ENCODE measurements around the gene TAS2R10.

DNA sequence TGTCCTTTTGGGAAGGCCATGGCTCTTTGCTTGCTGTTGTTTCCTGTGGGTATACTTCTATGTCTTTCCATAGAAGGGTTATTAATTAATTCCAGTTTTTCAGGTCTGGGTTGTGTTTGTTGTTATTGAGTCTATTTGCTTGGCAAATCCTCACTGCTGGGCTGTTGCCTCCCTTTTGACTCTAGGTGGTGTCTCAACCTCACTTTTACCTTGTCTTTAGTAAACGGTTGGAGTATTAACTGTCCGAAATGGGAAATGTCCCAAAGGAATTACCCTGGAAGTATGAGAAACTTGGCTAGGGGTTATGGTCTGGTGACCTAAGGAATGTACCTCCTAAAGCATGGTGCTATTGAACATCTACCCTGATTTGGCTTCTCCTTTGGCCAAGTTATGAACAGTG, 41.2 kb upstream of the TAS2R10 start:
- TF ChIP-seq, protein P1, sequence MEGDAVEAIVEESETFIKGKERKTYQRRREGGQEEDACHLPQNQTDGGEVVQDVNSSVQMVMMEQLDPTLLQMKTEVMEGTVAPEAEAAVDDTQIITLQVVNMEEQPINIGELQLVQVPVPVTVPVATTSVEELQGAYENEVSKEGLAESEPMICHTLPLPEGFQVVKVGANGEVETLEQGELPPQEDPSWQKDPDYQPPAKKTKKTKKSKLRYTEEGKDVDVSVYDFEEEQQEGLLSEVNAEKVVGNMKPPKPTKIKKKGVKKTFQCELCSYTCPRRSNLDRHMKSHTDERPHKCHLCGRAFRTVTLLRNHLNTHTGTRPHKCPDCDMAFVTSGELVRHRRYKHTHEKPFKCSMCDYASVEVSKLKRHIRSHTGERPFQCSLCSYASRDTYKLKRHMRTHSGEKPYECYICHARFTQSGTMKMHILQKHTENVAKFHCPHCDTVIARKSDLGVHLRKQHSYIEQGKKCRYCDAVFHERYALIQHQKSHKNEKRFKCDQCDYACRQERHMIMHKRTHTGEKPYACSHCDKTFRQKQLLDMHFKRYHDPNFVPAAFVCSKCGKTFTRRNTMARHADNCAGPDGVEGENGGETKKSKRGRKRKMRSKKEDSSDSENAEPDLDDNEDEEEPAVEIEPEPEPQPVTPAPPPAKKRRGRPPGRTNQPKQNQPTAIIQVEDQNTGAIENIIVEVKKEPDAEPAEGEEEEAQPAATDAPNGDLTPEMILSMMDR (IDR thresholded peaks at IDR 0.05; ENCODE audit: control extremely low read depth in 1 of 3, insufficient read depth in 1 of 3, low read depth in 1 of 3, low read length in 3 of 3) = peak in 2 of 3 experiments; percentile 9 to 26; a peak in 2 of 4 replicates
- no peak for TF ChIP-seq JUND (IDR thresholded peaks at IDR 0.05; ENCODE audit: low read length)
- TF ChIP-seq, protein P2, sequence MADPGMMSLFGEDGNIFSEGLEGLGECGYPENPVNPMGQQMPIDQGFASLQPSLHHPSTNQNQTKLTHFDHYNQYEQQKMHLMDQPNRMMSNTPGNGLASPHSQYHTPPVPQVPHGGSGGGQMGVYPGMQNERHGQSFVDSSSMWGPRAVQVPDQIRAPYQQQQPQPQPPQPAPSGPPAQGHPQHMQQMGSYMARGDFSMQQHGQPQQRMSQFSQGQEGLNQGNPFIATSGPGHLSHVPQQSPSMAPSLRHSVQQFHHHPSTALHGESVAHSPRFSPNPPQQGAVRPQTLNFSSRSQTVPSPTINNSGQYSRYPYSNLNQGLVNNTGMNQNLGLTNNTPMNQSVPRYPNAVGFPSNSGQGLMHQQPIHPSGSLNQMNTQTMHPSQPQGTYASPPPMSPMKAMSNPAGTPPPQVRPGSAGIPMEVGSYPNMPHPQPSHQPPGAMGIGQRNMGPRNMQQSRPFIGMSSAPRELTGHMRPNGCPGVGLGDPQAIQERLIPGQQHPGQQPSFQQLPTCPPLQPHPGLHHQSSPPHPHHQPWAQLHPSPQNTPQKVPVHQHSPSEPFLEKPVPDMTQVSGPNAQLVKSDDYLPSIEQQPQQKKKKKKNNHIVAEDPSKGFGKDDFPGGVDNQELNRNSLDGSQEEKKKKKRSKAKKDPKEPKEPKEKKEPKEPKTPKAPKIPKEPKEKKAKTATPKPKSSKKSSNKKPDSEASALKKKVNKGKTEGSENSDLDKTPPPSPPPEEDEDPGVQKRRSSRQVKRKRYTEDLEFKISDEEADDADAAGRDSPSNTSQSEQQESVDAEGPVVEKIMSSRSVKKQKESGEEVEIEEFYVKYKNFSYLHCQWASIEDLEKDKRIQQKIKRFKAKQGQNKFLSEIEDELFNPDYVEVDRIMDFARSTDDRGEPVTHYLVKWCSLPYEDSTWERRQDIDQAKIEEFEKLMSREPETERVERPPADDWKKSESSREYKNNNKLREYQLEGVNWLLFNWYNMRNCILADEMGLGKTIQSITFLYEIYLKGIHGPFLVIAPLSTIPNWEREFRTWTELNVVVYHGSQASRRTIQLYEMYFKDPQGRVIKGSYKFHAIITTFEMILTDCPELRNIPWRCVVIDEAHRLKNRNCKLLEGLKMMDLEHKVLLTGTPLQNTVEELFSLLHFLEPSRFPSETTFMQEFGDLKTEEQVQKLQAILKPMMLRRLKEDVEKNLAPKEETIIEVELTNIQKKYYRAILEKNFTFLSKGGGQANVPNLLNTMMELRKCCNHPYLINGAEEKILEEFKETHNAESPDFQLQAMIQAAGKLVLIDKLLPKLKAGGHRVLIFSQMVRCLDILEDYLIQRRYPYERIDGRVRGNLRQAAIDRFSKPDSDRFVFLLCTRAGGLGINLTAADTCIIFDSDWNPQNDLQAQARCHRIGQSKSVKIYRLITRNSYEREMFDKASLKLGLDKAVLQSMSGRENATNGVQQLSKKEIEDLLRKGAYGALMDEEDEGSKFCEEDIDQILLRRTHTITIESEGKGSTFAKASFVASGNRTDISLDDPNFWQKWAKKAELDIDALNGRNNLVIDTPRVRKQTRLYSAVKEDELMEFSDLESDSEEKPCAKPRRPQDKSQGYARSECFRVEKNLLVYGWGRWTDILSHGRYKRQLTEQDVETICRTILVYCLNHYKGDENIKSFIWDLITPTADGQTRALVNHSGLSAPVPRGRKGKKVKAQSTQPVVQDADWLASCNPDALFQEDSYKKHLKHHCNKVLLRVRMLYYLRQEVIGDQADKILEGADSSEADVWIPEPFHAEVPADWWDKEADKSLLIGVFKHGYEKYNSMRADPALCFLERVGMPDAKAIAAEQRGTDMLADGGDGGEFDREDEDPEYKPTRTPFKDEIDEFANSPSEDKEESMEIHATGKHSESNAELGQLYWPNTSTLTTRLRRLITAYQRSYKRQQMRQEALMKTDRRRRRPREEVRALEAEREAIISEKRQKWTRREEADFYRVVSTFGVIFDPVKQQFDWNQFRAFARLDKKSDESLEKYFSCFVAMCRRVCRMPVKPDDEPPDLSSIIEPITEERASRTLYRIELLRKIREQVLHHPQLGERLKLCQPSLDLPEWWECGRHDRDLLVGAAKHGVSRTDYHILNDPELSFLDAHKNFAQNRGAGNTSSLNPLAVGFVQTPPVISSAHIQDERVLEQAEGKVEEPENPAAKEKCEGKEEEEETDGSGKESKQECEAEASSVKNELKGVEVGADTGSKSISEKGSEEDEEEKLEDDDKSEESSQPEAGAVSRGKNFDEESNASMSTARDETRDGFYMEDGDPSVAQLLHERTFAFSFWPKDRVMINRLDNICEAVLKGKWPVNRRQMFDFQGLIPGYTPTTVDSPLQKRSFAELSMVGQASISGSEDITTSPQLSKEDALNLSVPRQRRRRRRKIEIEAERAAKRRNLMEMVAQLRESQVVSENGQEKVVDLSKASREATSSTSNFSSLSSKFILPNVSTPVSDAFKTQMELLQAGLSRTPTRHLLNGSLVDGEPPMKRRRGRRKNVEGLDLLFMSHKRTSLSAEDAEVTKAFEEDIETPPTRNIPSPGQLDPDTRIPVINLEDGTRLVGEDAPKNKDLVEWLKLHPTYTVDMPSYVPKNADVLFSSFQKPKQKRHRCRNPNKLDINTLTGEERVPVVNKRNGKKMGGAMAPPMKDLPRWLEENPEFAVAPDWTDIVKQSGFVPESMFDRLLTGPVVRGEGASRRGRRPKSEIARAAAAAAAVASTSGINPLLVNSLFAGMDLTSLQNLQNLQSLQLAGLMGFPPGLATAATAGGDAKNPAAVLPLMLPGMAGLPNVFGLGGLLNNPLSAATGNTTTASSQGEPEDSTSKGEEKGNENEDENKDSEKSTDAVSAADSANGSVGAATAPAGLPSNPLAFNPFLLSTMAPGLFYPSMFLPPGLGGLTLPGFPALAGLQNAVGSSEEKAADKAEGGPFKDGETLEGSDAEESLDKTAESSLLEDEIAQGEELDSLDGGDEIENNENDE (IDR thresholded peaks at IDR 0.05; ENCODE audit: insufficient replicate concordance, low read length) = no peak
- TF ChIP-seq CEBPB (IDR thresholded peaks at IDR 0.05; ENCODE audit: low read depth, low read length) = no peak

Measured in H1 (cell line).